Kidney epithelial cell (primary cell): ENCODE results near the gene ATP6V0C. TPM values are rescaled to one million over a fixed set of nuclear protein-coding genes. Genes with fewer than 3 reads are reported as not detected.
A peak's percentile ranks its signal among the peaks of the same experiment; 100 is the strongest.

Source experiments
- DNase-seq: peaks from one replicate; pipeline ENCODE4 v3.0.0-alpha.2; 2010; ENCODE audit warnings: low read depth
- H3K27me3 ChIP-seq: 2 replicates; pipeline ENCODE4 v1.6.0; 2011; ENCODE audit warnings: low read length; ENCODE audit not compliant: control insufficient read depth, insufficient read depth
- H3K36me3 ChIP-seq: 2 replicates; pipeline ENCODE4 v1.5.1; 2011; ENCODE audit warnings: low read length; ENCODE audit not compliant: control insufficient read depth, insufficient read depth
- H3K4me3 ChIP-seq: 2 replicates; pipeline ENCODE4 v1.5.1; 2011; ENCODE audit warnings: low read depth, mild to moderate bottlenecking, control low read depth, low read length
- CTCF ChIP-seq: IDR thresholded peaks from 2 replicates; pipeline ENCODE4 v1.5.1; 2011; ENCODE audit warnings: mild to moderate bottlenecking, moderate library complexity, low read length, control low read depth, inconsistent platforms; ENCODE audit not compliant: insufficient read depth, poor library complexity, severe bottlenecking
- total RNA-seq: library from RNA; depleted of rRNA; stranded (reverse); fragments of >200 nt; gene quantifications from 2 replicates; pipeline ENCODE4 v1.2.3, GENCODE V29; 2015

ATP6V0C gene
- total RNA-seq, 1 donor from 2014 or later: 79.1 TPM

GRCh38 chr16:2482708-2483534 is 30.8 kb upstream of the ATP6V0C start:
- TF ChIP-seq CTCF: no peak
- no peak overlapping the region for H3K4me3 ChIP-seq
- no peaks in the 10 kb centered on the region for H3K27me3 ChIP-seq
- DNase-seq: no peak
- no peaks in the 10 kb centered on the region for H3K36me3 ChIP-seq

GRCh38 chr16:2483939-2484897 is 29.5 kb upstream of the ATP6V0C start:
- TF ChIP-seq CTCF: no peak
- no peaks in the 10 kb centered on the region for H3K36me3 ChIP-seq
- H3K27me3 ChIP-seq: no peaks in the 10 kb centered on the region
- no peak for DNase-seq
- no peak overlapping the region for H3K4me3 ChIP-seq

- Histone ChIP-seq H3K36me3 (no peaks in the 10 kb centered on the region), H3K4me3 (no peak overlapping the region), H3K27me3 (no peaks in the 10 kb centered on the region)
- no peak for DNase-seq
- TF ChIP-seq CTCF: no peak
Measured at GRCh38 chr16:2484898-2485508, 28.7 kb upstream of the ATP6V0C start.

- TF ChIP-seq CTCF: no peak
- no peaks in the 10 kb centered on the region for H3K27me3 ChIP-seq
- H3K36me3 ChIP-seq: no peaks in the 10 kb centered on the region
- H3K4me3 ChIP-seq: no peak overlapping the region
- no peak for DNase-seq
Measured at GRCh38 chr16:2485811-2486507, 27.8 kb upstream of the ATP6V0C start.

- Histone ChIP-seq H3K4me3 (no peak overlapping the region), H3K36me3 (no peaks in the 10 kb centered on the region), H3K27me3 (no peaks in the 10 kb centered on the region)
- DNase-seq: no peak
- TF ChIP-seq CTCF: peak; percentile 17
Measured at GRCh38 chr16:2486645-2487516, 26.9 kb upstream of the ATP6V0C start.
